Ramos (cell line): ENCODE measurements around the gene EPHA2.

Experiments
- in situ Hi-C: fragments of 300-500 bp; cut with MboI; formaldehyde crosslinking; loops from one replicate; pipeline ENCODE4 v1.14.3; 2022; ENCODE audit warnings: low sequenced_read_pairs; ENCODE audit not compliant: unreplicated experiment

The EPHA2 gene

GRCh38 chr1:16184557-16185303, 28.9 kb upstream of the EPHA2 start:
- in situ Hi-C loops: loop anchor here (5.0 kb wide), 1 partner anchor 102 kb away; no protein-coding TSS in a partner anchor

- in situ Hi-C loops: loop anchor here (5.0 kb wide), 1 partner anchor 102 kb away; no protein-coding TSS in a partner anchor
These were observed 28.1 kb upstream of the EPHA2 start for GRCh38 chr1:16183765-16184556.

- in situ Hi-C loops: loop anchor here (5.0 kb wide), 1 partner anchor 101 kb away; no protein-coding TSS in a partner anchor
These were observed 27.3 kb upstream of the EPHA2 start for GRCh38 chr1:16183179-16183578.

- in situ Hi-C loops: loop anchor here (5.0 kb wide), 1 partner anchor 100 kb away; no protein-coding TSS in a partner anchor
These were observed 26.2 kb upstream of the EPHA2 start for GRCh38 chr1:16181887-16182719.

GRCh38 chr1:16180291-16180824, 24.5 kb upstream of the EPHA2 start:
- in situ Hi-C loops: loop anchor here (5.0 kb wide), 1 partner anchor 98 kb away; no protein-coding TSS in a partner anchor

- in situ Hi-C loops: no loop called here
These were observed 23.0 kb upstream of the EPHA2 start for GRCh38 chr1:16178596-16179497.

- in situ Hi-C loops: no loop called here
These were observed 21.4 kb upstream of the EPHA2 start for GRCh38 chr1:16177306-16177705.

- in situ Hi-C loops: no loop called here
These were observed 20.8 kb upstream of the EPHA2 start for GRCh38 chr1:16176653-16177052.

GRCh38 chr1:16175610-16176553, 20.0 kb upstream of the EPHA2 start:
- in situ Hi-C loops: no loop called here

GRCh38 chr1:16174886-16175598, 19.2 kb upstream of the EPHA2 start:
- in situ Hi-C loops: no loop called here

- in situ Hi-C loops: no loop called here
These were observed 18.5 kb upstream of the EPHA2 start for GRCh38 chr1:16174261-16174868.

- in situ Hi-C loops: no loop called here
These were observed 17.8 kb upstream of the EPHA2 start for GRCh38 chr1:16173447-16174260.

GRCh38 chr1:16172964-16173446, 17.1 kb upstream of the EPHA2 start:
- in situ Hi-C loops: no loop called here

- in situ Hi-C loops: no loop called here
These were observed 16.5 kb upstream of the EPHA2 start for GRCh38 chr1:16172218-16172830.

GRCh38 chr1:16171314-16172151, 15.7 kb upstream of the EPHA2 start:
- in situ Hi-C loops: no loop called here
